SK-N-SH (cell line): ENCODE measurements around the gene FBXL12. TPM values are rescaled to one million over a fixed set of nuclear protein-coding genes. Genes with fewer than 3 reads are reported as not detected.

Source experiments
- CTCF ChIA-PET: fragments of 300-600, 350-600 bp; formaldehyde crosslinking; extraction: SDS; loops from one replicate; lab custom pipeline; 2021; lab: Yijun Ruan, JAX
- POLR2A ChIA-PET: fragments of 350-600 bp; sonication (Branson Sonifier 250); formaldehyde crosslinking; extraction: SDS; loops from one replicate; lab custom pipeline; 2020; ENCODE audit warnings: antibody characterized with exemption, inconsistent platforms; lab: Yijun Ruan, JAX
- DNase-seq: peaks from one replicate; pipeline ENCODE4 v3.0.0; 2012
- H2AFZ ChIP-seq: fragments of 200-600 bp; sonication (generic); 2 replicates; pipeline ENCODE4 v1.8.1; 2016; ENCODE audit warnings: antibody characterized with exemption, mild to moderate bottlenecking, low read depth
- H3F3A ChIP-seq: fragments of 200-600 bp; sonication (generic); replicated peaks from 2 replicates; pipeline ENCODE3; 2016; ENCODE audit warnings: antibody characterized with exemption, mild to moderate bottlenecking; ENCODE audit not compliant: insufficient read depth
- H3K27ac ChIP-seq, 2 experiments: fragments of 200-500 bp in 1 of 2; fragments of 200-600 bp in 1 of 2; sonication (Bioruptor generic) in 1 of 2; sonication (generic), shearing (Covaris generic) in 1 of 2; 2 replicates each; pipeline versions ENCODE4 v1.5.1 to v1.6.1; 2014 to 2016; ENCODE audit warnings: low read depth in 2 of 2, inconsistent platforms in 1 of 2, low read length in 1 of 2, mild to moderate bottlenecking in 1 of 2, mixed read lengths in 1 of 2
- H3K27me3 ChIP-seq: fragments of 200-600 bp; sonication (generic), shearing (Covaris generic); 2 replicates; pipeline ENCODE4 v1.6.1; 2016; ENCODE audit warnings: mixed run types; ENCODE audit not compliant: insufficient read depth
- H3K36me3 ChIP-seq, 2 experiments: fragments of 200-500 bp in 1 of 2; fragments of 200-600 bp in 1 of 2; sonication (Bioruptor generic) in 1 of 2; sonication (generic) in 1 of 2; replicated peaks in 1 of 2; 2 replicates each; pipeline versions ENCODE3 to v1.5.1; 2014 to 2016; ENCODE audit warnings: low read length in 1 of 2, mild to moderate bottlenecking in 1 of 2; ENCODE audit not compliant: insufficient read depth in 2 of 2, control insufficient read depth in 1 of 2
- H3K4me1 ChIP-seq, 2 experiments: fragments of 200-500 bp in 1 of 2; fragments of 200-600 bp in 1 of 2; sonication (Bioruptor generic) in 1 of 2; sonication (generic), shearing (Covaris generic) in 1 of 2; 2 replicates each; pipeline versions ENCODE4 v1.5.1 to v1.6.1; 2014 to 2016; ENCODE audit warnings: low read depth in 1 of 2, low read length in 1 of 2, mixed run types in 1 of 2; ENCODE audit not compliant: insufficient read depth in 2 of 2, control insufficient read depth in 1 of 2
- H3K4me2 ChIP-seq: fragments of 200-600 bp; sonication (generic), shearing (Covaris generic); 2 replicates; pipeline ENCODE4 v1.6.1; 2017; ENCODE audit warnings: mixed run types
- H3K4me3 ChIP-seq, 2 experiments: fragments of 200-500 bp in 1 of 2; fragments of 200-600 bp in 1 of 2; sonication (Bioruptor generic) in 1 of 2; sonication (generic), shearing (Covaris generic) in 1 of 2; 2 replicates each; pipeline versions ENCODE4 v1.5.1 to v1.8.1; 2014 to 2016; ENCODE audit warnings: low read depth in 2 of 2, inconsistent platforms in 1 of 2, low read length in 1 of 2, mild to moderate bottlenecking in 1 of 2, mixed read lengths in 1 of 2, moderate library complexity in 1 of 2
- H3K79me2 ChIP-seq: fragments of 200-600 bp; sonication (generic); 2 replicates; pipeline ENCODE4 v1.8.1; 2017; ENCODE audit warnings: mild to moderate bottlenecking; ENCODE audit not compliant: insufficient read depth
- H3K9ac ChIP-seq: fragments of 200-600 bp; sonication (generic); 2 replicates; pipeline ENCODE4 v1.6.1; 2017; ENCODE audit warnings: mixed run types
- H3K9me2 ChIP-seq: fragments of 200-600 bp; sonication (generic); 2 replicates; pipeline ENCODE4 v1.6.1; 2017; ENCODE audit warnings: mixed run types
- H3K9me3 ChIP-seq: fragments of 200-600 bp; sonication (generic); 2 replicates; pipeline ENCODE4 v1.6.1; 2017; ENCODE audit warnings: mixed run types, mild to moderate bottlenecking, moderate library complexity
- H4K20me1 ChIP-seq: fragments of 200-600 bp; sonication (generic); 2 replicates; pipeline ENCODE4 v1.6.1; 2017; ENCODE audit warnings: mild to moderate bottlenecking, mixed run types; ENCODE audit not compliant: insufficient read depth
- CHD2 ChIP-seq: fragments of 150-350 bp; IDR thresholded peaks from 2 replicates; pipeline ENCODE4 v1.6.1; 2018; ENCODE audit warnings: low read length; ENCODE audit not compliant: partially characterized antibody
- ELF1 ChIP-seq: IDR thresholded peaks from 2 replicates; pipeline ENCODE4 v1.4.0; 2012
- EZH2phosphoT487 ChIP-seq: fragments of 200-600 bp; sonication (generic); IDR thresholded peaks from 2 replicates; pipeline ENCODE4 v1.6.1; 2017; ENCODE audit warnings: low read depth, mixed run types, mild to moderate bottlenecking, antibody characterized with exemption, moderate library complexity, borderline replicate concordance
- FOSL2 ChIP-seq: IDR thresholded peaks from 2 replicates; pipeline ENCODE4 v1.4.0; 2012; ENCODE audit warnings: low read depth, mild to moderate bottlenecking, moderate library complexity, borderline replicate concordance
- GABPA ChIP-seq: IDR thresholded peaks from 2 replicates; pipeline ENCODE4 v1.4.0; 2012; ENCODE audit warnings: low read depth, mild to moderate bottlenecking
- JUND ChIP-seq: IDR thresholded peaks from 2 replicates; pipeline ENCODE4 v1.4.0; 2012
- MAX ChIP-seq: IDR thresholded peaks from 2 replicates; pipeline ENCODE4 v1.4.0; 2012; ENCODE audit warnings: low read depth
- MEF2A ChIP-seq: IDR thresholded peaks from 2 replicates; pipeline ENCODE4 v1.4.0; 2012; ENCODE audit warnings: low read depth, borderline replicate concordance
- MXI1 ChIP-seq: IDR thresholded peaks from 2 replicates; pipeline ENCODE4 v1.6.1; 2012; ENCODE audit warnings: mild to moderate bottlenecking, low read depth, low read length, improper control_type of control experiment
- NFIC ChIP-seq: IDR thresholded peaks from 2 replicates; pipeline ENCODE4 v1.4.0; 2012; ENCODE audit warnings: borderline replicate concordance
- RAD21 ChIP-seq: IDR thresholded peaks from 2 replicates; pipeline ENCODE4 v1.6.1; 2012; ENCODE audit warnings: mild to moderate bottlenecking, low read length
- RXRA ChIP-seq: IDR thresholded peaks from 2 replicates; pipeline ENCODE4 v1.4.0; 2012; ENCODE audit warnings: low read depth, mild to moderate bottlenecking, borderline replicate concordance
- SMC3 ChIP-seq: IDR thresholded peaks from 2 replicates; pipeline ENCODE4 v1.6.1; 2012; ENCODE audit warnings: low read depth, low read length, improper control_type of control experiment
- TEAD4 ChIP-seq: IDR thresholded peaks from 2 replicates; pipeline ENCODE4 v1.4.0; 2012; ENCODE audit warnings: mild to moderate bottlenecking, borderline replicate concordance; ENCODE audit not compliant: insufficient read depth
- ZBTB33 ChIP-seq: IDR thresholded peaks from 2 replicates; pipeline ENCODE4 v1.4.0; 2012; ENCODE audit warnings: low read depth, borderline replicate concordance
- whole genome bisulfite sequencing: methylation state at CpG from one replicate; pipeline ENCODE4 v1.1.6; 2017; ENCODE audit warnings: low lambda C conversion rate; 5-methylcytosine and 5-hydroxymethylcytosine counted together
- polyA plus RNA-seq, 3 experiments: library from polyadenylated mRNA; depleted of rRNA; stranded (reverse); fragments of >200 nt; gene quantifications; 2 replicates each; pipeline ENCODE4 v1.2.3, GENCODE V29; 2012
- TF ChIP-seq, protein P1 (sequence below): IDR thresholded peaks from 2 replicates; pipeline ENCODE4; 2012
- TF ChIP-seq, protein P2 (sequence below): IDR thresholded peaks from 2 replicates; pipeline ENCODE4 v1.6.1; 2012; ENCODE audit warnings: mild to moderate bottlenecking, low read depth, low read length, moderate library complexity
- TF ChIP-seq, protein P3 (sequence below): IDR thresholded peaks from 2 replicates; pipeline ENCODE4 v1.4.0; 2012; ENCODE audit warnings: low read depth, borderline replicate concordance

FBXL12 gene
- polyA plus RNA-seq, 1 of the 3 experiments (the other 2 are of a cell fraction), result 27.1 TPM

DNA sequence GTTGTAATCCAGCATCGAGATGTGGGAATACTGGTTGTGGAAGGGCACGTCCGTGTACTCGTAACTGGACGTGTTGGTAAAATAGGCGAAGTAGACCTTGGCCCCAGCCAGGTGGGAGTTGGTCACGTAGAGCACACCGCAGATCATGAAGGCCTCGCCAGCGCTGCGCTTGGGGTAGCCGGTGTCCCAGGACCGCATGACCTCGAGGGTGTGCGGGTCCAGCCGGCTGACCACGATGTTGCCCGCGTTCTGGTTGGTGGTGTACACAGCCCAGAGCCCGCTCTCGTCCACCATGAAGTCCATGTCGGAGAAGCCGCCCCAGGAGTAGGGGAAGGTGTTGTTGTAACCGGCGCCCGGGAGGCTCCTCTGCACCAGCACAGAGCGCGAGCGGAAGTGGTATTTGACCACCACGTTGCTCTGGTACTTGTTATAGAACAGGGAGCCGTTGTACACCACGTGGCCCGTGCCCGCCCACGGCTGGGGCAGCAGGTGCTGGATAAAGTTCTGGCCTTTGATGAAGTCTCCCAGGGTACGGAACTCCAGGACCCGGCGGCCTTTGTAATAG lies 35.5 kb upstream of the FBXL12 start (continued):
- no peak for TF ChIP-seq NFIC
- TF ChIP-seq, protein P1, sequence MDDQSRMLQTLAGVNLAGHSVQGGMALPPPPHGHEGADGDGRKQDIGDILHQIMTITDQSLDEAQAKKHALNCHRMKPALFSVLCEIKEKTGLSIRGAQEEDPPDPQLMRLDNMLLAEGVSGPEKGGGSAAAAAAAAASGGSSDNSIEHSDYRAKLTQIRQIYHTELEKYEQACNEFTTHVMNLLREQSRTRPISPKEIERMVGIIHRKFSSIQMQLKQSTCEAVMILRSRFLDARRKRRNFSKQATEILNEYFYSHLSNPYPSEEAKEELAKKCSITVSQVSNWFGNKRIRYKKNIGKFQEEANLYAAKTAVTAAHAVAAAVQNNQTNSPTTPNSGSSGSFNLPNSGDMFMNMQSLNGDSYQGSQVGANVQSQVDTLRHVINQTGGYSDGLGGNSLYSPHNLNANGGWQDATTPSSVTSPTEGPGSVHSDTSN, result no peak
- TF ChIP-seq ZBTB33, result no peak

- WGBS, result 81% methylated on average over 12 of the region's 19 CpGs
- no peak overlapping the region for H3K27ac ChIP-seq
- DNase-seq, result no peak
- CTCF ChIA-PET, result interaction anchor here (0.7 kb wide), 1 partner anchor 67 kb away, joined by 3 read pairs; no protein-coding TSS in a partner anchor
- H3K27me3 ChIP-seq, result no peaks in the 10 kb centered on the region
- no peak overlapping the region for H3K9ac ChIP-seq
- H3K4me1 ChIP-seq, result no peaks in the 10 kb centered on the region; a peak in 1 of 4 replicates
- H3K79me2 ChIP-seq, result peaks cover 4% of the 10 kb centered on the region; the same call in 1 of the 2 replicates
- TF ChIP-seq SMC3 (no peak), JUND (no peak), MEF2A (no peak), TEAD4 (no peak), RXRA (no peak), MXI1 (no peak), EZH2phosphoT487 (no peak), RAD21 (no peak), MAX (no peak), ZBTB33 (no peak), FOSL2 (no peak), CHD2 (no peak), GABPA (no peak), ELF1 (no peak)
- TF ChIP-seq, protein P1, result no peak
- TF ChIP-seq, protein P2, sequence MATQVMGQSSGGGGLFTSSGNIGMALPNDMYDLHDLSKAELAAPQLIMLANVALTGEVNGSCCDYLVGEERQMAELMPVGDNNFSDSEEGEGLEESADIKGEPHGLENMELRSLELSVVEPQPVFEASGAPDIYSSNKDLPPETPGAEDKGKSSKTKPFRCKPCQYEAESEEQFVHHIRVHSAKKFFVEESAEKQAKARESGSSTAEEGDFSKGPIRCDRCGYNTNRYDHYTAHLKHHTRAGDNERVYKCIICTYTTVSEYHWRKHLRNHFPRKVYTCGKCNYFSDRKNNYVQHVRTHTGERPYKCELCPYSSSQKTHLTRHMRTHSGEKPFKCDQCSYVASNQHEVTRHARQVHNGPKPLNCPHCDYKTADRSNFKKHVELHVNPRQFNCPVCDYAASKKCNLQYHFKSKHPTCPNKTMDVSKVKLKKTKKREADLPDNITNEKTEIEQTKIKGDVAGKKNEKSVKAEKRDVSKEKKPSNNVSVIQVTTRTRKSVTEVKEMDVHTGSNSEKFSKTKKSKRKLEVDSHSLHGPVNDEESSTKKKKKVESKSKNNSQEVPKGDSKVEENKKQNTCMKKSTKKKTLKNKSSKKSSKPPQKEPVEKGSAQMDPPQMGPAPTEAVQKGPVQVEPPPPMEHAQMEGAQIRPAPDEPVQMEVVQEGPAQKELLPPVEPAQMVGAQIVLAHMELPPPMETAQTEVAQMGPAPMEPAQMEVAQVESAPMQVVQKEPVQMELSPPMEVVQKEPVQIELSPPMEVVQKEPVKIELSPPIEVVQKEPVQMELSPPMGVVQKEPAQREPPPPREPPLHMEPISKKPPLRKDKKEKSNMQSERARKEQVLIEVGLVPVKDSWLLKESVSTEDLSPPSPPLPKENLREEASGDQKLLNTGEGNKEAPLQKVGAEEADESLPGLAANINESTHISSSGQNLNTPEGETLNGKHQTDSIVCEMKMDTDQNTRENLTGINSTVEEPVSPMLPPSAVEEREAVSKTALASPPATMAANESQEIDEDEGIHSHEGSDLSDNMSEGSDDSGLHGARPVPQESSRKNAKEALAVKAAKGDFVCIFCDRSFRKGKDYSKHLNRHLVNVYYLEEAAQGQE, result no peak
- TF ChIP-seq, protein P3, sequence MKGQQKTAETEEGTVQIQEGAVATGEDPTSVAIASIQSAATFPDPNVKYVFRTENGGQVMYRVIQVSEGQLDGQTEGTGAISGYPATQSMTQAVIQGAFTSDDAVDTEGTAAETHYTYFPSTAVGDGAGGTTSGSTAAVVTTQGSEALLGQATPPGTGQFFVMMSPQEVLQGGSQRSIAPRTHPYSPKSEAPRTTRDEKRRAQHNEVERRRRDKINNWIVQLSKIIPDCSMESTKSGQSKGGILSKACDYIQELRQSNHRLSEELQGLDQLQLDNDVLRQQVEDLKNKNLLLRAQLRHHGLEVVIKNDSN, result no peak
- no peaks in the 10 kb centered on the region for H3K9me3 ChIP-seq
- no peaks in the 10 kb centered on the region for H3K9me2 ChIP-seq
- H2AFZ ChIP-seq, result no peak overlapping the region
- H3F3A ChIP-seq, result no peaks in the 10 kb centered on the region
- H3K4me2 ChIP-seq, result no peak overlapping the region
- peaks cover 0 to 19% of the 10 kb centered on the region in 2 experiments for H3K36me3 ChIP-seq
- no peak overlapping the region for H3K4me3 ChIP-seq
- H4K20me1 ChIP-seq, result peaks cover 15% of the 10 kb centered on the region
- POLR2A ChIA-PET, result no interaction called here
Observed at GRCh38 chr19:9850235-9850959, 31.5 kb upstream of the FBXL12 start.
